GM21825 (cell line): ENCODE data around the gene CACNB1.
"Not testable (repeated sequence)": the region's sequence is repeated elsewhere in the genome, so short reads cannot be mapped to it uniquely, and the experiment has no call there.

Experiments
- ATAC-seq: cut with Tn5 transposase; IDR thresholded peaks from one replicate; pipeline ENCODE4 v1.9.1; 2021; ENCODE audit warnings: mild to moderate bottlenecking, moderate library complexity; ENCODE audit not compliant: unreplicated experiment

CACNB1 gene

DNA sequence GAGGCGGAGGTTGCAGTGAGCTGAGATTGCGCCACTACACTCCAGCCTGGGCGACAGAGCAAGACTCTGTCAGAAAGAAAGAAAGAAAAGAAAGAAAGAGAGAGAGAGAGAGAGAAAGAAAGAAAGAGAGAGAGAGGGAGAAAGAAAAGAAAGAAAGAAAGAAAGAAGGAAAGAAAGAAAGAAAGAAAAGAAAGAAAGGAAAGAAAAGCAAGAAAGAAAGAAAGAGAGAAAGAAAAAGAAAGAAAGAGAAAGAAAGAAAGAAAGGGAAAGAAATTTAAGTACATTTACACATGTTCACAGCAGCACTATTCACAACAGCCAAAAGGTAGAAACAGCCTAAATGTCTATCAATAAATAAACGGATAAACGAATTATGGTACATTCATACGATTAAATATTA lies 67.9 kb downstream of the CACNB1 start:
- ATAC-seq, result not testable (repeated sequence)

DNA sequence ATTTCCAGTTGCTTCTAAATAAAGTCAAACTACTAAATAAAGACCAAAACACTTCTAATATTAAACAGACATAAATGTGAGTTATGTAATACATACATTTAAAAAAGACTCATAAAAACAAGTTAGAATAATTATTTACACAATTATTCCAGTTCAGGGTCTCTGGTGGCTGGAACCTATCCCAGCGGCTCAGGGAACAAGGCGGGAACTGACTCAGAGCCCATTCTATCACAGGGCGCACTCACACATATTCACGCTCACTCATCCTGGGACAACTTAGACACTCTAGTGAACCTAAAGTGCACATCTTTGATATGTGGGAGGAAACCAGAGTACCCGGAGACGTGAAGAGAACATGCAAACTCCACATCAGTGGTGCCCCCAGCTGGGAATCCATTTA lies 71.0 kb downstream of the CACNB1 start:
- no peak for ATAC-seq

DNA sequence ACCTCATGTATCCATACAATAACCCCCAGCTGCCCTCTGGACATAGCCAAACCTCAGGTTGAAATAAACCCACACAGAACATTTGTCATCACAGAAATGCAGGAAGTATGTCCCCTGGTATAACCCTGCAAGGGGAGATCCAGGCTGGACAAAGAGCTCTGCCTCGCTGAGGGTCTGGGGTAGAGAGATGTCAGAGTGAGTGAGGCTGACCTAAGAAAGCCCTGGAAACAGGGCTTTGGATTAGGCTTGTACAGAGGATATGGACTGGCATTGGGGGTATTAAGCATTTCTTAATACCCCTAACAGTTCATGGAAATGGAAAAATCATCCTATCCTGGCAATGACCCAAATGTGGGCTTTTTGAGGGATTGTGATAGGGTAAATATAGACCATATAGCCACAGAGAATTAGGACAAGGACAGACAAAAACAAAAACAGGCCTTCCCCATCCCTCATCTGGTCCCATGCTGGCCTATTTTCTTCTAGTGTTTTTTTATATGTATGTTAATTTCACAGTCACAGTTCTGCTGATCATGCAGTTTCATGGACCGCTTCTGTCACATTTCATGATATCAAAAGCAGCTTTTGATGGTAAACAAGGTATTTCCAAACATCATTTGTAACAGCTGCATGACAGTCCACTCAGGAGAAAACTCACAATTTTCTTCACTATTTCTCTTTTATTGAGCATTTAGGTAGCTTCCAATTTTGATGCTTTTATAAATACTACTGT lies 72.2 kb downstream of the CACNB1 start:
- ATAC-seq, result no peak

DNA sequence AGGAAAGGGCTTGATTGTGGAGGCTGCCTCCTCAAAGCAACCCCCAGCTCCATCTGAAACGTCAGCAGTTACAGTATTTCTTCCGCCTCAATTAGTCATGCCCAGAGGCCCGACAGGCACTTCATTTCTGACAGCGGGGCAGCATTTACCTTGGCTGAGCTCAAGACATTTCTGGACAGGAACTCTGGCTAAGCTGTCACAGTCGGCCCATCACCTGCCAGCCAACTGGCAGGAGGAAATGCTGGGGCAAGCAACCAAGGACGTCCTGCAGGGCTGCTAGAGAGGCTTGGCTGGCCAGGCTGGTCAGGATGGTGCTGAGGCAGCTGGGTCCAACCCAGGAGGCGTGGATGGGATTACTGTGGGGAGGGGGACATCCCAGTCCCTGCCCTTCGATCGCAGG lies 73.8 kb downstream of the CACNB1 start:
- ATAC-seq, result no peak
